GM12865 (cell line): Measurements from ENCODE around the gene SDF4.

Experiments
- DNase-seq: peaks from one replicate; pipeline ENCODE4 v3.0.0; 2010; ENCODE audit warnings: low read depth
- H3K4me3 ChIP-seq: 2 replicates; pipeline ENCODE4 v1.5.1; 2011; ENCODE audit warnings: mild to moderate bottlenecking, low read depth, low read length, control low read depth
- CTCF ChIP-seq: IDR thresholded peaks from 2 replicates; pipeline ENCODE4 v1.5.1; 2011; ENCODE audit warnings: low read length, control low read depth, low read depth, inconsistent platforms; ENCODE audit not compliant: insufficient read depth; ENCODE audit errors: missing control alignments

Gene SDF4

DNA sequence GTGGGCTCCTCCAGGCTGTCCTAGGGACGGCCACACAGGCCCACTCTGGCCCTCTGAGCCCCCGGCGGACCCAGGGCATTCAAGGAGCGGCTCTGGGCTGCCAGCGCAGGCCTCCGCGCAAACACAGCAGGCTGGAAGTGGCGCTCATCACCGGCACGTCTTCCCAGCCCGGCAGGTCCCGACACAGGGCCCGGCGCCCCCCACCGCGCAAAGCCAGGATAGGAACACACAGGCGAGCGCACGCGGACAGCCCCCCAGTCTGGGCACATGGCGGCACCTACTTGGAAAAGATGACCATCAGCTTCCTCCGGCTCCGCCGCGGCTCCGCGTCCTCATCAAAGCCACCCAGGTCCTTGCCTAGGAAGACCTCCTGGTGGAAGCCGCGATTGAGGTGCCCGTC, 3.6 kb downstream of the SDF4 start:
- no peak for TF ChIP-seq CTCF
- H3K4me3 ChIP-seq = no peak overlapping the region
- no peak for DNase-seq

GRCh38 chr1:1227386-1227785, 4.4 kb downstream of the SDF4 start:
- DNase-seq = no peak
- TF ChIP-seq CTCF = no peak
- no peak overlapping the region for H3K4me3 ChIP-seq

GRCh38 chr1:1226566-1227362, 5.0 kb downstream of the SDF4 start:
- no peak overlapping the region for H3K4me3 ChIP-seq
- DNase-seq = no peak
- TF ChIP-seq CTCF = no peak

DNA sequence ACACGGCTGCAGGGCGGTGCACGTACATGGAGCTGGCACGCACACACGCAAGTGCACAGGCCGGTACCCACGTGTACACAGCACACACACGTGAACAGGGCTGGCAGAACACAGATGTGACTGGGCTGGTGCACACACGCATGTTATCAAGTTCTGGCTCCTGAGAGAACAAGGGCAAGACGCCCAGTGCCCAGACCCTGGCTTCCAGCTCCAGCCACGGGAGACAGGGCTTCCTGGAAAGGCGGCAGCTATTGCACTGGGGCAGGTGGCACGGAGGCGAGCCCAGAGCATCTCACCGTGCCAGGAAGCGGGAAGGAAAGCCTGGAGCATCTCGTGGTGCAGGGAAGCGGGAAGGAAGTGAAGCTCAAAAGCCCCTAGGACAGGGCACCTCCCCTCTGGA, 5.9 kb downstream of the SDF4 start:
- no peak for DNase-seq
- no peak overlapping the region for H3K4me3 ChIP-seq
- TF ChIP-seq CTCF = no peak

GRCh38 chr1:1225238-1225845, 6.5 kb downstream of the SDF4 start:
- no peak overlapping the region for H3K4me3 ChIP-seq
- DNase-seq = no peak
- no peak for TF ChIP-seq CTCF

GRCh38 chr1:1223891-1224290, 7.9 kb downstream of the SDF4 start:
- no peak for TF ChIP-seq CTCF
- DNase-seq = no peak

More at GRCh38 chr1:1223891-1224290, 7.9 kb downstream of the SDF4 start:
- H3K4me3 ChIP-seq = no peak overlapping the region
